ENCODE measurements around the gene FSD2.
"Not testable (repeated sequence)": the region's sequence is repeated elsewhere in the genome, so short reads cannot be mapped to it uniquely, and the experiment has no call there.

The FSD2 gene

DNA sequence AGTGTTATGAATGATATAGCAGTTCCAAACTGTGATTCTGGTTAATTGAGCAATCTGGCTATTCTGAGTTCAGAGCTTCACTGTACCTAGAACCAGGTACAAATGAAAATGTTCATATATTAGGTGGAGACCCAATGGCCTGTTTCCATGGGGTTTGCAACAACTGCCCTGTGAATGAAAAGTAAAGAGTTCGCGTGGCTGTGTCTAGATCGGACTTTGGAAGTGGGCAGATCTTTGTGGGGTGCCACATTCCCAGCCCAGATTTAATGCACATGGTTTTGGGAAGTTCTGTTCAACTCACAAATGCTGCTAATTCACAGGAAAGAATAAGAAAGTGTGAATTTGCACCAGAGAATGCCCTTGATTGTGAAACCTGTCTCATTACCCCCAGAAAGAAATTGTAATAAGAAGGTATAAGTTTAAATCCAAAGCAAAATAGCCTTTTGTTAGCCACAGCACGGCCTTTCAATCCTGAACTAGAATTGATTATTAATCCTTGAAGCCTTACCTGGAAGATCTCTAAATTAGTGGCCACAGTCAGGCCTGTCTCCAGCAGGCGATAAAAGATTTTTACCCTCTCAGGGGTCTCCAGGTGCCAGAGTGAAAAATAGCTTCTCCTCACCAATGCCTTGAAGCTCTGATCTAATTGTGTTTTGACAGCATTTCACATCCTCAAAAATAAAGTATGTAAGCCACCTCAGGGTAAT lies 26.2 kb upstream of the FSD2 start:
- DNase-seq (ENCODE audit: low read depth in 3 of 3, low spot score in 1 of 3): no peak

DNA sequence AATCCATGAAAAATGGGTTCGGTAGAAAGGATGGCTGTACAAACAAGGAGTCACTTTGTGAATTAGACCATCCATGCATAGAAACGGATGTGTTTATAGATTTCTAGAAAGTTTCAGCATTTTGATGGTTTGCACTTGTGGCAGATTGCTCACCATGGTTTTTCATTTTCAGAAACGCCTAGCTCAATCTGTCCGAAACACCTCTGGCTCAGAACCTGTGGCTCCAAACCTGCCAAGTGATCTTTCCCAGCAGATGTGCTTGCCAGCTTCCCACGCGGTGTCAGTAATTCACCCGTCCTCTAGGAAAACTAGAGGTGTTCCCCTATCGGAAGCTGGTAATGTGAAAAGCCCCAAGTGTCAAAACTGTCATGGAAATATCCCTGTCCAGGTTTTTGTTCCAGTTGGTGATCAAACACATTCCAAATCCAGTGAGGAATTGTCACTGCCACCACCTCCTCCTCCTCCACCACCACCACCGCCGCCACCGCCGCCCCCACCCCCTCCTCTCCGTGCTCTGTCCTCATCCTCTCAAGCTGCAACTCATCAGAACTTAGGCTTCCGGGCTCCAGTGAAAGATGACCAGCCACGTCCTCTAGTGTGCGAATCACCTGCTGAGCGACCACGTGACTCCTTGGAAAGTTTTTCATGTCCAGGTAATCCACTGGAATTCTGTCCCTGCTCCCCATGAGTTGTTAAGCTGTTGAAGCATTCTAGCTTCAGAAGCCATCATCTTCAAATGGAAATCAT lies 24.7 kb upstream of the FSD2 start:
- no peak for DNase-seq (ENCODE audit: low read depth in 3 of 3, low spot score in 1 of 3)

DNA sequence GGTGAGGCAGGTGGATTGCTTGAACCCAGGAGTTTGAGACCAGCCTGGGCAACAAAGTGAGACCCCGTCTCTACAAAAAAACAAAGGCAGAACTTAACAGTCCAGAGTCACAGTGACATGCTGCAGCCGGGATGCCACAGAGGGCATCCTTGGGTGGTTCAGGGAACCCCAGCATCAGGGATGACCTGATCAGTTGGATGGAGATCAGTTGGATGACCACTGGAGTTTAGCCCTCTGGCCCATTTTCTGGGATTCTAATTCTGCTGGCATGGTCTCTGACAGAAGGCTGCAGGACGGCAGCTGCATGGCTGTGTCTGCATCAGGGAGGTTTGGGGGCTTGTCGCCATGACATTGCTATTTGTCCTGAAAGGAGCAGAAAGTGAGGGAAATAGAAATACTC lies 23.4 kb upstream of the FSD2 start:
- no peak for DNase-seq (ENCODE audit: low read depth in 3 of 3, low spot score in 1 of 3)

DNA sequence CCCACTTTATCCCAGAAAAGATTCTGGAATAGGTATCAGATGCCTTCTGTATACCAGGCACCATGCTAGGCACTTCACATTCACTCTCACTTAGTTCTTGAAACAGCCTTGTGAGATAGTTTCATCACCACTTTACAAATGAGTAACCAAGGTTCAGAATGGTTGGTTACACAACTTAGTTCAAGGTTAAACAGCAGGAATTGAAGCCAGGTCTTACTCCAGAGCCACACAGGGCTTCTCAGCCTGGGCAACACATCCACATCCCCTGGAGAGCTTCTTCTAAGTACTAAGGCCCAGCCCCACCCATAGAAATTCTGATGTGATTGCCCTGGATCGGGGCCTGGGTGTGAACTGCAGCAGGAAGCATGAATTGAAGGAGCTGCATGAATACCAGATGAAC lies 22.2 kb upstream of the FSD2 start:
- DNase-seq (ENCODE audit: low read depth in 3 of 3, low spot score in 1 of 3): no peak

DNA sequence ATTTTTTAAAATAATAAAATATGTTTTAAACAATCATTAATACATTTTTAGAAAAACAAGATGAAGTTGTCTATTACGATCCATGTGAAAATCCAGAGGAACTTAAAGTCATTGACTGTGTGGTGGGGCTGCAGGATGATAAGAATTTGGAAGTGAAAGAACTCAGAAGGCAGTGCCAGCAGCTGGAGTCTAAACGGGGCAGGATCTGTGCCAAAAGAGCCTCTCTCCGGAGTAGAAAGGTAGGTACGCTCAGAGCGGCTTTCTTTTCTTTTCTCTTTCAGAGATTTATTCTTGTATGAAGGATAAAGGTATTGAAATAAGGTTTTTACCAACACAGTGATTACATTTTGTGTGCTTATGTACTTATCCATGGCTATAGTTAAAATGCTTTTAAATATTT lies 17.2 kb upstream of the FSD2 start:
- DNase-seq (ENCODE audit: low read depth in 3 of 3, low spot score in 1 of 3): no peak

DNA sequence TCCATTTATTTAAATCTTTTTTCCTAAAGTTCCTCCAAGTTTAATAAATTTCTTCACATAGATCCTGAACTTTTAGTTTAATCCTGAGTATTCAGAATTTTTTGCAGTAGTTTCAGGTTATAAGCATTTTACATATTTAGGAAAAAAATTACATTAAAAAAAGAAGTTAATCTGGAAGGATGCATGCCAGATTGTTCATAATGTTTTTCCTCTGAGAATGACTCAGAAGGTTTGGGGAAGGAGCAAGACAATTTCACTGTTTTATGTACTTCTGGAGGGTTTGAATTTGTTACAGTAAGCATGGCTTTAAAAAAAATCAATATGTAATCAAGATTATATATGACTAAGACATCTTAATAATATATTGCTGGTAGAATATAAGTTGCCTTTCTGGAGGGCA lies 16.0 kb upstream of the FSD2 start:
- not testable (repeated sequence) for DNase-seq (ENCODE audit: low read depth in 3 of 3, low spot score in 1 of 3)

DNA sequence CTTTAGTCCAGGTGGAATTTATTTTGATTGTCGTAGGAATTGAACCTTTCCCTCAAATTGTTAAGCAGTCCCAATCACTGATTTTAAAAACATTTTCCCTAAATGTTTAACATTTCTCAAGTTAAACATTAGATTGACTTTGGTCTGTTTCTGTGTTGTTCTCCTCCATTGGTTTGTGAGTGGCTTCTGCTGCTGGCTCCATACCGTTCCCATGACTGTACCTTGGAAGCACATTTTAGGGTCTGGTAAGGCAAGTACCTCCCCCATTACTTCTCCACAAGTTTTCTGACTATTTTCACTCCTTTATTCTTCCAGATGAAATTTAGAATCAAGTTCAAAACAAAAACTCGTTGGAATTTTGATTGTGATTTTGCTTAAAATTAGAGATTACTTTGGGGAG lies 15.5 kb upstream of the FSD2 start:
- DNase-seq (ENCODE audit: low read depth in 3 of 3, low spot score in 1 of 3): not testable (repeated sequence)

DNA sequence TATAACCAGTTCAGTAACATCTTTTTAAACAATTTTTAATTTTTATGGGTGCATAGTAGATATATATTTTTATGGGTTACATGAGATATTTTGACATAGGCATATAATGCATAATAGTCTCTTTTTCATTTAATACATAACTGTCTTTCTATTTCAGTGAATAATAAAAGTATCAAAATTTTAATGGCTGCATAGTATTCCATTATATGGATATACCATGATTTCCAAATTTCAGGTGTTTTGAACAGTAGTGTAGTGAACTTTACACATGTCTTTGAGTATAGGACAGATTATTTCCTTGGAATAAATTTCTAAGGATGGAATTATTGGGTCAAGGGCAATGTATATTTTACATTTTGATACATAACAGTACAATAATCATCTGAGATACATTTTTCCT lies 14.3 kb upstream of the FSD2 start:
- no peak for DNase-seq (ENCODE audit: low read depth in 3 of 3, low spot score in 1 of 3)

DNA sequence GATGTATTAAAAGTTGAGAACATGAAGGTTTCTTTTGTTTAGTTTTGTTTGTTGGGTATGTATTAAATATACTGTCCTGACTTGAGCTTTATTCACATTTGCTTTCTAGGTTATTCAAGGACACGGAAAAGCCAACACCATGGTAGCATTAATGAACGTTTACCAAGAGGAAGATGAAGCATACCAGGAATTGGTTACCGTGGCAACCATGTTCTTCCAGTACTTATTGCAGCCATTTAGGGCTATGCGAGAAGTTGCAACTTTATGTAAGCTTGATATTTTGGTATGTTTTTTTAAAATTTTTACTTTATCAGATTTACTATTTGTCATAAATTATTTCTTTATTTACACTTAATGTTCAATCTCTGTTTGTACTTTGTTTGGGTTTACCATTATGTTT lies 7.1 kb upstream of the FSD2 start:
- no peak for DNase-seq (ENCODE audit: low read depth in 3 of 3, low spot score in 1 of 3)

DNA sequence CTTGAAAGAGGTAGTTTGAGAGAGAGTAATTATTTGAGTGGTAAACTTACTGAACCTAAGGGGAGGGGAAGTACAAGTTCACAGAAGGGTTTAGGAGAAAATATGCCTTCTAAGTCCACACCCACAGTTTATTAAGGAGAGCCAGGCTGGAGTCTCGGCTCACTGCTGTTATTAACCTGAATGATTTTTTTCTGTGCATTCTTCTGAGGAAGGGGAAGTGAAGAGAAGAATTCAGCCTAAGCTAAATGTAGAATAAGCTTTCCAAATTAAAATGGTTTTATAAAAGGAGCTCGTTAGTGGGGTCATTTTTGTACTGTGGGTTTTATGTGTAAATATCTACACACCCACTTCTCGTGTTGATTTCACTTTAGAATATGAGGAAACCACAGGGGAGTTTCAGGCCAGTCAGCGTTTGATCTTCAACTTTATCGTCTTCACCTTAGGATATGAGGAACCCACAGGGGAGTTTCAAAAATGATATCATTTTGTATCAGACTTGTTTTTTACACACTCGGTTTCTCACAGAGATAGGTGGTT lies 5.1 kb upstream of the FSD2 start:
- peak in 1 of 3 donors; percentile 19 for DNase-seq (ENCODE audit: low read depth in 3 of 3, low spot score in 1 of 3)

DNA sequence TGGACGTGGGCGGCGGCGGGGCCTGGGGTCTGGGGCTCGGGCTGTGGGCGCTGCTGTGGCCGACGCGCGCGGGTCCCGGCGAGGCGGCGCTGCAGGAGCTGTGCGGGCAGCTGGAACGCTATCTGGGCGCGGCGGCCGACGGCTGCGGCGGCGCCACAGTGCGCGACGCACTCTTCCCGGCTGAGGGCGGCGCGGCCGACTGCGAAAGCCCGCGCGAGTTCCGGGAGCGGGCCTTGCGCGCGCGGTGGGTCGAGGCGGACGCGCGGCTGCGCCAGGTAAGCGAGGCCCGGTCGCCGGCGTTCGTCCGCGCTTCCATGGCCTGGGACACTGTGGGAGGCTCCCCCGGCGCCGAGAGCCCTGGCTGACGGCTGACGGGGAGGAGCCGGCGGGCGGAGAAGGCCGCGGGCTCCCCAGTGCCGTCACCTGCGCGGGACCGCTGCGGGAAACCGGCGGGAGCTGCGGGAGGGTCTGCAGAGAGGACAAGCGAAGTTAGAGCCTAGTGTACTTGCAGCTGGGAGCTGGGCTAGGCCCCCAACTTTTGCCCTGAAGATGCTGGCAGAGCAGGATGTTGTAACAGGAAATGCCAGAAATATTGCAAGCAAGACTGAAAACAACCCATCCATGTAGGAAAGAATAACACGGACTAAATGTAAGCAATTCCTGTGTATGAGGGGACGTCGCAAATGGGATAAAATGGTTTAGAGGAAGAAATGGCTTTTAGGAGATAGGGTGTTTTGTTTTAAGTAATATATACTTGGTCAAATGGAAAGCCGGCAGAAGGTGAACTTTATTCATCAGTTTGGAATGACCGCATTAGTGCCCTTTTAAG lies 4.4 kb upstream of the FSD2 start:
- peak in 1 of 3 donors; percentile 9 for DNase-seq (ENCODE audit: low read depth in 3 of 3, low spot score in 1 of 3)

DNA sequence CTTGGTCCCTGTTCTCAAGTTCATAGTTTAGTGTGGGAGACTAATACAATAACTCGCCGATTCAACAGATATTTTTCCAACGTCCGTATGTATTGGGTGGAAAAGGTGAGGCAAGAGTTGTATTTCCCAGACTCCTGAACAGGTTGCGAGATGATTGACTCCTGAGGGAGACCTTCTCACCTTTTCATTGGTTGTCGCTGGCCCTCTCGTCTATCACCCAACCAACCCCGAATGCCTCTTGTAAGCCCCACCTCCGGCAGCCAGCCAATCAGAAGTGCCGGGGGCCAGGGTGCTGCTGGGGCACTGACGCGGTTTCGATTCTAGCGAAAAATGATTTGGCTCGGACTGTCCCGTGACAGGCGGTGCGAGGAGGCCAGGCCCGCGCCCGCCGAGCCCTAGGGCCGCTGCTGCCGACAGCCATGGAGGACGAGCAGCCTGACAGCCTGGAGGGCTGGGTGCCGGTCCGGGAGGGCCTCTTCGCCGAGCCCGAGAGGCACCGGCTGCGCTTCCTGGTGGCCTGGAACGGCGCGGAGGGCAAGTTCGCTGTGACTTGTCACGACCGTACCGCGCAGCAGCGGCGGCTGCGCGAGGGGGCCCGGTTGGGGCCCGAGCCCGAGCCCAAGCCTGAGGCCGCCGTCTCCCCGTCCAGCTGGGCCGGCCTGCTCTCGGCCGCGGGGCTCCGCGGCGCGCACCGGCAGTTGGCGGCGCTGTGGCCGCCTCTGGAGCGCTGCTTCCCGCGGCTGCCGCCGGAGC lies 3.6 kb upstream of the FSD2 start, which contains the start of gene WHAMM:
WHAMM (plus strand) TSS at position 321 of the 753 bp plus-strand sequence; CDS start at position 420, 99 bp downstream.
- peak; percentile 85 to 90 (median 87) for DNase-seq (ENCODE audit: low read depth in 3 of 3, low spot score in 1 of 3)

DNA sequence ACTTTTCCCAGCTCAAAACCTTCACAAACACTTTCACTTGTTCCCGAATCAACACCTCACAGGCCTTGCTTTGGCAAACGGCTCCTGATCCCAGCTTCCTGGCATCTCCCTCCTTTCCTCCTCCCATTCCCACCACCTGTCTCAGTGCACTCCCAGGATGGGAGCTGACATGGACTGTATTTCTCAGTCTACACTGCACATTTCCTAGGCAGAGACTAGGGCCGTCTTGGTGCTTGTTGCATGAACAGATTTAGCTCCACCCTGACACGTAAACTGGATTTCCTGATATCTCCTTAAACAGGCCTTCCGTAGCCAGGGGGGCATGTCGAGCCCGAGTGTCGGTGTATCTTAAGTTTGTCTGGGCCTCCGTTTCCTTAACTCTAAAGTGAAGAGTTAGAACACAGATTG lies 2.8 kb upstream of the FSD2 start:
- no peak for DNase-seq (ENCODE audit: low read depth in 3 of 3, low spot score in 1 of 3)

DNA sequence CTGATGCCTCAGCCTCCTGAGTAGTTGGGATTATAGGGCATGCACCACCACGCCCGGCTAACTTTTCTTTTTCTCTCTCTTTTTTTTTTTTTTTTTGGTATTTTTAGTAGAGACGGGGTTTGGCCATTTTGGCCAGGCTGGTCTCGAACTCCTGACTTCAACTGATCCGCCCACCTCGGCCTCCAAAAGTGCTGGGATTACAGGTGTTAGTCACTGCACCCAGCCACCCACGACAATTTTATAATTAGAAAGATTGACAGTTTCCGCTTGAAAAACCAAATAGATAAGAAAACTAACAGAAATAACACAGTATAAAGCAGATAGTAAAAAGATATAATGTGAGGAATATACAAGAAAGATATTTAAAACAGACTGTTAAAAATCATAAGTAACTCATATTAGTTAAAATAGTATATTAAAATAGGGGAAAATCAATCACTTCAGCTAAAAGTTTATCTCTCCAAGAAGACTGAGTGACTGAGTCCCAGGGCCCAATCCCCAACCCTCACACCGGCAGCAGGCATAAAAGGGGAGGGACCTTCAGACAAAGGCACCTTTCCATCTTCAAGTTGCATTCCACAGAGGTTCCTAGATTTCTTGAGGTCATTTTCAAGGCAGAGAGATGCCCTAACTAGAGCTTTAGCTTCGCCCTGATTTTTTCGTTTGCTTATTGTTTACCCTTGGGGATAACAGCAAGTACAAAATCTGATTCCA lies 2.2 kb upstream of the FSD2 start:
- no peak for DNase-seq (ENCODE audit: low read depth in 3 of 3, low spot score in 1 of 3)

DNA sequence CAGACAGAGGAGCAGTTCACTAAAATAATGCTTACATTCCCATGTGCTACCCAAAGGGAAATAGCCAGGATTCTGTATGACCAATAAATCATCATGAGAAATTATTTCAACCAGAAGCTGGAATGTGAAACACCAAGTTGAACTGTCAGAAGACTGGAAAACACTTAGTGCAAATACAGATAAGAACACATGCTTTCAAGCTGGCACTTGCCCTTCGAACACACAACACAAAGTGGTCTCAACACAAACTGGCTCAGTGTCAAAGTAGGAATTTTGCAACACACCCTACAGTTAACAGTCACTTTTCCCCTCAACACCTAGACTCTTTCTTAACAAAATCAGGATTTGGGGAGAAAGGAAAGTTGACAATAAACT lies 1.3 kb downstream of the FSD2 start:
- DNase-seq (ENCODE audit: low read depth in 3 of 3, low spot score in 1 of 3): no peak

DNA sequence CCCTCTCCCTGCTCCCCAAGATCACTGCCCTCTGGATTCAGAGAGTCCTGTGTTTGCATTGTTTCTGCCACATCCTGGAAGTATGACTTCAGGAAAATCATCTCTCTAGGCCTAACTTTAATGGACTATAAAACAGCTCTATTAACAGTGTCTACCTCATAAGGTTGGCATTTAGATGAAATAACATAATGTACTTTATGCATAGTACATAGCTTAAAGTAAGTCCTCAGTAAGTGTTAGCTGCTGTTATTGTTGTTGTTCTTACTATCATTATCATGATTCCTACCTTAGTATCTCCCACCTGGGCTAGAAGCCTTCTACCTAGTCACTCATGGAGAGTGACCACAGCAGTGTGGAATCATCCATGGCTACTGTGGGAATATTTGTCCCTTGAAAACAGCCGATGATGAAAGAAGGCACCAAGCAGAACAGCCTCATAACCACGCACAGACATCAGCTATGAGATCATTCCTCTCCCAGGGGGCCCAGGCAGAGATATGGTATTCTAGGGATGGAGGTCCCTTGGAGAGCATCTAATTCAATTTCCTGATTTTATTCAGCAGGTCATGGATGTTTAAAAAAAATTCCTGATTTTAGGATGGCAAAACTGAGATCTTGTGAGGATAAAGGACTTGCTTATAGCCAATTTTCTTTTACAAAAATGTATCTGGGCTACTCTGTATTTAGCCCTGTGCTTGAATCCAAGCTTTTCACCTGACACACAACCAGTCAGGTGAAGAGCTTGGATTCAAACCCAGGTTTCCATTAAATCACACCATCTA lies 1.9 kb downstream of the FSD2 start:
- no peak for DNase-seq (ENCODE audit: low read depth in 3 of 3, low spot score in 1 of 3)

DNA sequence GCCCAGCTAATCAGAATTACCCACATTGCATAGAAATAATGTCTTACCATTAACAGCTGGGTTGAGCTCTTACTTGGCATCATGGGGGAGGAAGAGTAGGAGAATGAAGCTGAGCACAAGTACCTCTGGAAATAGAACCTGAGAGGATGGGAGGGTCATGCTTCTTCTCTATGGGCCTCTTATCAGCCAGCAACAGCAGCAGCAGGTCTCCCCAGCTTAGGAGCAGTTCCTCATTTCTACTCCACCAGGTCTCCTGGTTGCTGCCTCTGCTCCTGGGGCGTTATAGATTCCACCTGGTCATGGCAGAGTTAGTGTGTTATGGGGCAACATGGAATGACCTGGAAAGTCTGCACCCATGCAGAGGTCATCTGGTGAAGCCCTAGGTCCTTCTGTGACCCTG lies 3.4 kb downstream of the FSD2 start:
- no peak for DNase-seq (ENCODE audit: low read depth in 3 of 3, low spot score in 1 of 3)

DNA sequence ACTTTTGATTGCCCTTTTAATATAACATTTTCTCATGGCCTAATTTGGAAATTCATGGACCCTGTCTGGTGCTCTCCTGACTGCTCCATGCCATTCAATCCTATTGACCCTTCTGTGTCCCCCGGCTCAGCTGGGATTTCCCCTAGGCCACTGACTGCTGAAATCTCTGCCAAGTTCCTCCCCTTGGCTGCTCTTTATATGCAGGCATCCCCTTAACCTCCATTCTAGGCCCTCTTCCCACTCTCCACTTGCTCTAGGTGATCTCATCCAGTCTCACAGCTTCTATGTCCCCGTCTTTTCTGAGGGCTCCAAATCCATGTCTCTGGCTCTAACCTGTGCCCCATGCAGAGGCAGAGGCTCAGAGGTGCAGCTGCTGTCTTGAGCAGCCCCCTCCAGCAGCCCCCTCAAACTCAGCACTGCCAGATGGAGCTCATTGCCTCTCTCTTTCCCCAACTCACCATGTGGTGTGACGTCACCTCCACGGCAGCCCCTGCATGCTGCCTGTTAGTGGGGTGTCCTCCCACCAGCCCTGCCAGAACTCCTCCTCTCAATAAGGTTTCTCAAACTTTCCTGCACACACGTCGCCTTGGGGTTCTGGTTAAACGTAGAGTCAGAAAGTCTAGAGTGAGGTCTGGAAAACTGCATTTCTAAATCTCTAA lies 6.6 kb downstream of the FSD2 start:
- no peak for DNase-seq (ENCODE audit: low read depth in 3 of 3, low spot score in 1 of 3)

All from stimulated activated CD4-positive, alpha-beta T cell treated with anti-CD3 and anti-CD28 coated beads, TNF-alpha, amount 100 ng/mL, for 1 hour (primary cell).